Bone marrow (tissue), 2 donors: ENCODE results near the gene SMIM8.

Source experiments
- DNase-seq, 2 donors: peaks; one replicate each; lab custom pipeline; 2025; lab: John Stamatoyannopoulos, UW

The SMIM8 gene

DNA sequence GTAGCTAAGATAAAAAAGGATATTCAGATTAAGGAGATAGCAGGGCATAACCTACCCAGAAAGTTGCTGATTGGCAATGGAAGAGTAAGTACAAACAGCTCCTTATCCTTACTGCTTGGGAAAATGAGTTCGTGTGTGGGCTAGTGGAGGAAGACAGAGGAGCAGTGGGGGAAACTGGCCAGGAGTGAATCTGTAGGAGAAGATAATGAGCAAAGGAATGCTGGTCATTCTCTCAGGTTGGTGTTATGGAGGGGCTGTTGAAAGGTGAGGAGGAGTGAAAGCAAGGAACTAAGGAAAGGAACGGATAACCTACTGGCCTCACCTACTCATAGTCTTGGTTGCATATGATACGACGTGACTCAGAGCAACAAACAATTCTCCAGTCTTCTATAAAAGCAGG is 14.0 kb downstream of the SMIM8 start:
- no peak for DNase-seq

GRCh38 chr6:87340230-87340629 is 17.8 kb downstream of the SMIM8 start:
- DNase-seq: no peak

DNA sequence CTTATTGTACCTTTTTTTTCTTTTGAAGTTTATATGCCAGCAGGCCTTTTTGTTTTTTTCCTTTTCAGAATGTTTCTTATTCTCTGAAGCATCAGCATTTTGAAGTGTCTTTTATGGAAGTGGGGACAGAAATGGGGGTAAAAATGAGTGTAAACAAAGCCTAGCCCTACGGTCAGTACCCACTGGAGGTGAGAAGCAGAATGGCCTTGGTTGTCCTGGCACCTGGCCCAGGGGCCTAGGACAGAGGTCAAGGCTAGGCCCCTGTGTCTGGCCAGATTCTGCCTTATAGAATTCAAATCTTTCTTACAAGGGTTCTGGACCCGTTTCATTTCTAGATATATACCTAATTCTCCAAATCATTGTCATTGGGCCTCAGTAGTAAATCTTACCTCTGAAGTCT is 18.8 kb downstream of the SMIM8 start:
- no peak for DNase-seq

DNA sequence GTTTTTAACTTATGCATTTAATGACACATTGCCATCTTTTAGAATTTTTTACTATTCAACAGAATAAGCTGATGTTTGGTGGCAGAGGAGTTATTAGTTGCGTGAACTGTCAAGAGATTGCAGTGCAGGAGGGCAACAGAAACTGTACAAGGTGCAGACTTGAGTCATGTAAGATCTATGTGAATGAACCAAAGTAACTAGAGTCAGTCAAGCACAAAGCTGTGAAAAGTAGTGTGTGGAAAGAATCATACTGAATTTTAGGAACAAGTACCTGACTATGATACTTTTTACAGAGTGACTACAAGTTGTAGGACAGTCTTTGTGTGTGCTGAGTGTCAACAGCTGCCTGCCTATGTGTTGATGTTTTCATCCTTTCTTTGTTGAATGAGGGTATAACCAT is 19.5 kb downstream of the SMIM8 start:
- DNase-seq: no peak

GRCh38 chr6:87342829-87343228 is 20.4 kb downstream of the SMIM8 start:
- DNase-seq: no peak

GRCh38 chr6:87344731-87345130 is 22.3 kb downstream of the SMIM8 start, which contains the start of gene C6orf163:
TSS of gene C6orf163 (plus strand) at chr6:87344813. CDS start at chr6:87345100, 287 bp downstream.
- no peak for DNase-seq

- no peak for DNase-seq
These were observed 24.3 kb downstream of the SMIM8 start for GRCh38 chr6:87346700-87347099.

GRCh38 chr6:87349896-87350295 is 27.5 kb downstream of the SMIM8 start:
- DNase-seq: no peak

DNA sequence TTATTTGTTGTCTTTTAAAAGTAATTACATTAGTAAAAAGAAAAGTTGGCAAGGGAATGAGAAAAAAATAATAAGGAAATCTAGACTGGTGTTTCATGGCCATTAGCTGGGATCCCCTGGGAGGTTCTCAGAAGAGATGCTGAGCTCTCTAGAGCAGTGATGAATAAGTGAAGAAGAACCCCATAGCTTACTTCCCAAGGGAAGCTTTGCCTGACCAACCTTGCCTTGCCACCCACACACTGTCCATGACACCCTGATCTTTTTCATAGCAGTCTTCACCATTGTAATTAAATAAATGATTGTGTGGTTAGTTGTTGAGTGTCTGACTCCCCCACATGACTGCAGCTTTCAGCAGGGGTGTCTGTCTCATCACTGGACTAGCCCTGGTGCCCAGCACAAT is 28.1 kb downstream of the SMIM8 start:
- no peak for DNase-seq

DNA sequence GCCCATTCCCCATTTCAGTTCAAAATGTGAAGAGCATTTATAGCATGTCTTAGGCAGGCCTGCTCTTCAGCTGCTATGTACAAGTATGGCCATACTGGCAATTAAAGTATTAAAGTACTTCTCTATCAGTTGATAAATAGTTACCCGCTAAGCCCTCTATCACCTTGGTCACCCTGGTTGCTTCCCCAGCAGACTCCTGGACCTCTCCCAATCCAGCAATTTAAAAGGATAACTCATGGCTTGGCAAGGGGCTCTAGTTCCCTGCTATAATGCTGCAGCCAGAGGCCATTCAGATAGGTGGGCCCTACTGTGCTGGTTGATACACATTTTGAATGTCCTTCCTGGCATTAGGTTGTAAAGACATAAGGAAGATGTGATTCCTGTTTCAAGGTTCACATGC is 29.2 kb downstream of the SMIM8 start:
- no peak for DNase-seq

GRCh38 chr6:87356181-87356580 is 33.8 kb downstream of the SMIM8 start:
- no peak for DNase-seq

DNA sequence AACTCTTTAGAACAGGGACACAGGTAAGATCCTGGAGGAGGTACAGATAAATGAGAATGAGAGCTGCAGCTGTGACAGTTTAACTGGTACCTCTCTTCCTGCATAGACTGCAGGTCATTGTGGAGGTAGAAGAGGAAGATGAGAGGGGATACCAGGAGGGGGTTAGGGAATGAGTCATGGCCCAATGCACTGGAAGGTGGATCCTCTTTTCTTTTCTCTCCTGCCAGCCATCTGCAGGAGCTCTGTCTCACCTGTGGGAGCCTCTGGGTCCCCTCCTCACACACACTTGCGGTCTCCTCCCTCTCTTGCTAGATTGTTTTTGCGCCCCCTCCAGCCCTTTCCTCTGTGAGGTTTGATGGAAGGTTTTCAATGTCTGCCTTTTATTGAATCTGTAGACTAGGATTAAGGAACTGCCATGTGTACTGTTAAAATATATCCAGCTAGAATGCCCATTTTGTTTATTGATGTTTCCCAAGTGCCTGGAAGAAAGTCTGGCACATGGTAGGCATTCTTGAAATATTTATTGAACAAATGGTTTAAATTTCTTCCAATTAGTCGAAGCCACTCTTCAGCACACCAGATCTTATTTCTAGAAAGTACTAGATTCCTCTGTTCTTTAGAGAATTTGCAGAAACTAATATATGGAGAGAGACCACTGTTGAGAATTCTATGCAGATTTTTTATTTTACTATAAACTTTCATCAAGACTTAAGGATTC is 35.2 kb downstream of the SMIM8 start:
- DNase-seq: no peak

GRCh38 chr6:87364602-87365252 is 42.3 kb downstream of the SMIM8 start:
- DNase-seq: no peak

DNA sequence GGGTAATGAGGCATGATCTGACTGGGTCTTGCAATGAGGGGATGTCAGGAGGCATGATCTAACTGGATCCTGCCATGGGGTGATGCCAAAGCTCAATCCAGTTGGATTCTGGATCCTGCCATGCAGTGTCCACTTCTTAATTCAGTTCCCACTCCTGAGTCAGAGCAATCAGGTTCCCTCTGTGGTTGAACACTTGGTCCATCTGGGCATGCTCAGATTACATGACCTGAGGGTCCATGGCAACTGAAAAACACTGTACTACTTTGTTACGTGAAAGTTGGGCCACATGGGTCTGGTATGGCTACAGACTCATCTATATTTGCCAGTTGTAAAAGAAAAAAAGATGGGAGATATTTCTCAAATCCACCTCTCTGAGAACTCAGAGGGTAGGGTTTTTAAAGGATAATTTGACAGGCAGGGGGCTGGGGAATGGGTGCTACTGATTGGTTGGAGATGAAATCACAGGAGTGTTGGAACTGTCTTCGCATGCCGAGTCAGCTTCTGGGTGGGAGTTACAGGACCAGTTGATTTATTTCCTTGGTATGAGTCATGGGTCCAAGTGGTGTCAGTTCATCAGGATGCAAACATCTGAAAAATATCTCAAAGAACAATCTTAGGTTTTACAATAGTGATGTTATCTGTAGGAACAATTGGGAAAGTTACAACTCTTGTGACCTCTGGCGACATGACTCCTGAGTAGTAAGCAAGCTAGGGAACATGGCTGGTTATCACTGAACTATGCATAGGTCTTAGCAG is 43.9 kb downstream of the SMIM8 start:
- DNase-seq: no peak

- no peak for DNase-seq
These were observed 44.5 kb downstream of the SMIM8 start for GRCh38 chr6:87366899-87367298.

GRCh38 chr6:87373377-87373776 is 51.0 kb downstream of the SMIM8 start:
- DNase-seq: no peak

DNA sequence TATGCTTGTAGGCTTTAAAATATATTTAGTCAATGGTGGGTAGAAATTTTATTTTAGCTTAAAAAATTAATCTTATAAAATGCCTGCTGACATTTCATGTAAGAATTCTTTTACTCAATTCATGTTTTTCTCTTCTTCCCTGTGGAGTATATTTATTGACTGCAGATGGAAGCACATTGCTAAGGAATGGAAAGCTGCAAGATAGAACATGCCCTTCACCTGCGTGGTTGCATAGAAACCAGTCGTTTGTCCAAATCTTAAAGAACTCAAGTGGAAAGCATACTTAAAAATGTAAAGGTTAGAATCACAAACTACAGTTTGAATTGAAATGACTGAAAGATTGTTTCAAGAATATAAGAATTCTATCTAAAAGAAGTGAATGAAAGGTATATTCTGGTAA is 52.9 kb downstream of the SMIM8 start:
- DNase-seq: no peak

GRCh38 chr6:87376643-87377042 is 54.3 kb downstream of the SMIM8 start:
- no peak for DNase-seq

GRCh38 chr6:87378947-87379346 is 56.6 kb downstream of the SMIM8 start:
- no peak for DNase-seq

DNA sequence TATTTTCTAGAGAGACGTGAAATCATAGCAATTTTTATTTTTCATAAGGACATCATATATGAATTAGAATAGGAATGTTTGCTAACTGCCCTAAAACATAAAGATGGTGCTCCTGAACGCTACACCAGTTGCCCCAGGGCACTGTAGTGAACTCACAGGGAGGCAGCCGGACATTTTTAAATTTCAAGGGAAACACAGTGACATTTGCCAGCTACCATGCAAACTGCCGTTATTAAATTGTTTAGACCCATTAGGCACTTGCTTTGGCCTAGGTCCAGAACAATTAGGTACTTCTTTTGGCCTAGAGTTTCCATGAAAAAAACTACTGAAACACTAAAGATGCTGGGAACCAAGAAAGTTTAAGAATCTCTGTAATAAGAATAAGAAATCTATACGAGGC is 60.5 kb downstream of the SMIM8 start:
- no peak for DNase-seq

DNA sequence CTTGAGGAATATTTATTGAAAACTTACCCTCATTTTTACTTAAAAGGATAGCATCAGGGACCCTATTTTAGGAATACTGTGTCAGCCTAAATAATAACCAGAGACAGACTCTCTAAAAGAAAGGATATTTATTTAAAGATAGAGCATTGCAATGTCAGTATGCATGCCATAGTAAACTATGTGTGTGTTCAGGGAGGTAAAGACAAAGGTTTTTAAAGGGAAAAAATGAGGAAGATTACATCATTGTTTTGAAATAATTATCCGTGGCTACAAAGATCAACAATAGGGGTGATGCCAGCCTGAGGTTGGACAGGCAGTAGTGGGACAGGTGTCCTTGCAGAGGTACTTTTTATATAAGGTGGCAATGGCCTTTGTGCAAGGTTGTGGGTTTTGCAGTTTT is 61.6 kb downstream of the SMIM8 start:
- no peak for DNase-seq

GRCh38 chr6:87384449-87384848 is 62.1 kb downstream of the SMIM8 start:
- DNase-seq: no peak

- DNase-seq: no peak
These were observed 68.9 kb downstream of the SMIM8 start for GRCh38 chr6:87391334-87391733.
